SK-N-DZ (cell line): ENCODE results near the gene PEAK1.
"Not testable (repeated sequence)": the region's sequence is repeated elsewhere in the genome, so short reads cannot be mapped to it uniquely, and the experiment has no call there.

Source experiments
- DNase-seq: peaks from one replicate; pipeline ENCODE4 v3.0.0-alpha.2; 2015; ENCODE audit warnings: low spot score

PEAK1 gene

GRCh38 chr15:77311618-77312398, 108.1 kb downstream of the PEAK1 start:
- no peak for DNase-seq

GRCh38 chr15:77311020-77311419, 108.9 kb downstream of the PEAK1 start:
- DNase-seq = no peak

- no peak for DNase-seq
These were observed 110.5 kb downstream of the PEAK1 start for GRCh38 chr15:77309392-77309791.

- no peak for DNase-seq
These were observed 114.0 kb downstream of the PEAK1 start for GRCh38 chr15:77305953-77306352.

GRCh38 chr15:77296773-77297337, 123.0 kb downstream of the PEAK1 start:
- no peak for DNase-seq

- DNase-seq = no peak
These were observed 124.5 kb downstream of the PEAK1 start for GRCh38 chr15:77295446-77295845.

GRCh38 chr15:77292969-77293558, 126.8 kb downstream of the PEAK1 start:
- no peak for DNase-seq

GRCh38 chr15:77291107-77291506, 128.8 kb downstream of the PEAK1 start:
- no peak for DNase-seq

GRCh38 chr15:77287385-77287784, 132.5 kb downstream of the PEAK1 start:
- DNase-seq = no peak

- no peak for DNase-seq
These were observed 134.6 kb downstream of the PEAK1 start for GRCh38 chr15:77285057-77285997.

GRCh38 chr15:77282333-77282732, 137.6 kb downstream of the PEAK1 start:
- no peak for DNase-seq

- DNase-seq = no peak
These were observed 143.0 kb downstream of the PEAK1 start for GRCh38 chr15:77276943-77277342.

GRCh38 chr15:77276096-77276495, 143.8 kb downstream of the PEAK1 start:
- no peak for DNase-seq

GRCh38 chr15:77273136-77273535, 146.8 kb downstream of the PEAK1 start:
- DNase-seq = not testable (repeated sequence)

- no peak for DNase-seq
These were observed 153.1 kb downstream of the PEAK1 start for GRCh38 chr15:77266708-77267386.

- DNase-seq = no peak
These were observed 164.5 kb downstream of the PEAK1 start for GRCh38 chr15:77255385-77255784.

- DNase-seq = no peak
These were observed 168.2 kb downstream of the PEAK1 start for GRCh38 chr15:77251662-77252061.

- no peak for DNase-seq
These were observed 172.8 kb downstream of the PEAK1 start for GRCh38 chr15:77247116-77247515.

- no peak for DNase-seq
These were observed 176.0 kb downstream of the PEAK1 start for GRCh38 chr15:77243716-77244401.

GRCh38 chr15:77243135-77243534, 176.8 kb downstream of the PEAK1 start:
- DNase-seq = no peak
